B cell (primary cell): ENCODE data around the gene EFL1. TPM values are rescaled to one million over a fixed set of nuclear protein-coding genes. Genes with fewer than 3 reads are reported as not detected.

Experiments used
- ATAC-seq: fragments of 200-7000 bp; cut with Tn5 transposase; one replicate; pipeline ENCODE4 v1.10.0; 2021; ENCODE audit warnings: low read depth, mild to moderate bottlenecking, moderate number of reproducible peaks, moderate library complexity
- CTCF ChIA-PET: fragments of 350-600 bp; sonication (Branson Sonifier 250); formaldehyde crosslinking; loops from one replicate; lab custom pipeline; 2021; ENCODE audit warnings: antibody characterized with exemption, inconsistent platforms; lab: Charles Lee
- POLR2A ChIA-PET: fragments of 350-600 bp; sonication (Branson Sonifier 250); formaldehyde crosslinking; loops from one replicate; lab custom pipeline; 2021; ENCODE audit warnings: antibody characterized with exemption; lab: Charles Lee
- DNase-seq: peaks from one replicate; pipeline ENCODE4 v3.0.0; 2013
- H2AFZ ChIP-seq: 2 replicates; pipeline ENCODE4 v1.6.1; 2012; ENCODE audit warnings: mild to moderate bottlenecking, low read depth, low read length; ENCODE audit not compliant: insufficient read depth, poor library complexity, severe bottlenecking
- H3K27ac ChIP-seq, 2 donors: 1 replicate in 1 of 2; 2 replicates in 1 of 2; pipeline ENCODE4 v1.5.1; 2012 to 2013; ENCODE audit warnings: low read length in 2 of 2, mild to moderate bottlenecking in 2 of 2, moderate library complexity in 1 of 2
- H3K27me3 ChIP-seq, 4 experiments: fragments of 200-600 bp in 1 of 4; sonication (generic) in 1 of 4; replicated peaks in 1 of 4; 1 replicate in 2 of 4; 2 replicates in 2 of 4; pipeline versions ENCODE4 v1.6.1 to v1.7.0; 2013 to 2016; ENCODE audit warnings: low read length in 3 of 4, mild to moderate bottlenecking in 2 of 4, mixed read lengths in 1 of 4, moderate library complexity in 1 of 4; ENCODE audit not compliant: insufficient read depth in 4 of 4, control insufficient read depth in 3 of 4; ENCODE audit errors: control extremely low read depth in 1 of 4
- H3K36me3 ChIP-seq, 2 experiments: replicated peaks in 1 of 2; 1 replicate in 1 of 2; 2 replicates in 1 of 2; pipeline versions ENCODE4 v1.6.1 to v1.7.1; 2013; ENCODE audit warnings: low read length in 1 of 2; ENCODE audit not compliant: insufficient read depth in 2 of 2, control insufficient read depth in 1 of 2; ENCODE audit errors: control extremely low read depth in 1 of 2, extremely low read depth in 1 of 2
- H3K4me1 ChIP-seq, 2 donors: fragments of 200-600 bp in 1 of 2; sonication (generic) in 1 of 2; 1 replicate in 1 of 2; 2 replicates in 1 of 2; pipeline versions ENCODE4 v1.5.1 to v1.6.1; 2013 to 2017; ENCODE audit warnings: low read length in 2 of 2; ENCODE audit not compliant: control insufficient read depth in 2 of 2, insufficient read depth in 2 of 2
- H3K4me2 ChIP-seq: replicated peaks from 2 replicates; pipeline ENCODE3; 2012; ENCODE audit warnings: mild to moderate bottlenecking, low read depth, low read length; ENCODE audit not compliant: poor library complexity, severe bottlenecking
- H3K4me3 ChIP-seq, 5 experiments: fragments of 200-600 bp in 1 of 5; sonication (generic) in 1 of 5; 1 replicate in 3 of 5; 2 replicates in 2 of 5; pipeline versions ENCODE4 v1.5.1 to v1.7.0; 2011 to 2016; ENCODE audit warnings: low read length in 4 of 5, mild to moderate bottlenecking in 4 of 5, low read depth in 2 of 5, control low read depth in 1 of 5, moderate library complexity in 1 of 5; ENCODE audit not compliant: insufficient read depth in 1 of 5; ENCODE audit errors: control extremely low read depth in 1 of 5, extremely low read depth in 1 of 5
- H3K79me2 ChIP-seq: fragments of 200-600 bp; sonication (generic); one replicate; pipeline ENCODE4 v1.6.0; 2016; ENCODE audit warnings: low read length; ENCODE audit not compliant: control insufficient read depth, insufficient read depth
- H3K9ac ChIP-seq: fragments of 200-600 bp; sonication (generic); 2 replicates; pipeline ENCODE4 v1.6.1; 2017; ENCODE audit warnings: mild to moderate bottlenecking, low read length, moderate library complexity
- H3K9me3 ChIP-seq, 3 donors: one replicate each; pipeline versions ENCODE4 v1.6.1 to v1.7.1; 2013; ENCODE audit warnings: low read length in 2 of 3; ENCODE audit not compliant: control insufficient read depth in 2 of 3, insufficient read depth in 1 of 3; ENCODE audit errors: control extremely low read depth in 1 of 3
- H4K20me1 ChIP-seq: 2 replicates; pipeline ENCODE4 v1.6.0; 2012; ENCODE audit warnings: mild to moderate bottlenecking, low read length; ENCODE audit not compliant: insufficient read depth, control insufficient read depth, poor library complexity, severe bottlenecking
- H3K27ac Mint-ChIP-seq: one replicate; pipeline ENCODE4 v1.8.0; 2021; ENCODE audit warnings: mixed read lengths
- H3K27me3 Mint-ChIP-seq: one replicate; pipeline ENCODE4 v1.8.0; 2021; ENCODE audit warnings: mixed read lengths
- H3K4me1 Mint-ChIP-seq: one replicate; pipeline ENCODE4 v1.8.0; 2021; ENCODE audit warnings: mixed read lengths
- H3K4me3 Mint-ChIP-seq: one replicate; pipeline ENCODE4 v1.8.0; 2021; ENCODE audit warnings: mixed read lengths
- H3K9me3 Mint-ChIP-seq: one replicate; pipeline ENCODE4 v1.8.0; 2022; ENCODE audit warnings: mixed read lengths; ENCODE audit not compliant: insufficient read depth
- EZH2 ChIP-seq: IDR thresholded peaks from 2 replicates; pipeline ENCODE4 v1.6.1; 2012; ENCODE audit warnings: borderline replicate concordance, low read depth, mild to moderate bottlenecking, moderate library complexity, low read length; ENCODE audit not compliant: insufficient read depth, poor library complexity, severe bottlenecking
- WGBS: methylation state at CpG from one replicate; pipeline ENCODE4 v1.1.5; 2013; ENCODE audit warnings: missing lambda C conversion rate; ENCODE audit not compliant: insufficient coverage; 5-methylcytosine and 5-hydroxymethylcytosine counted together
- intact Hi-C: fragments of 100-400 bp; cut with micrococcal nuclease; formaldehyde crosslinking; loops from one replicate; pipeline ENCODE4 v1.10.0; 2022
- polyA plus RNA-seq: library from polyadenylated mRNA; depleted of rRNA; stranded (reverse); fragments of >200 nt; gene quantifications from 2 replicates; pipeline ENCODE4 v1.2.3, GENCODE V29; 2012
- total RNA-seq, 2 donors: library from RNA; stranded (reverse); fragments of 120-200 nt in 1 of 2; gene quantifications; 1 replicate in 1 of 2; 2 replicates in 1 of 2; pipeline versions ENCODE4 v1.2.3 to v1.2.4, GENCODE V29; 2013 to 2022
- TF ChIP-seq, protein P1 (sequence below): fragments of 200-600 bp; IDR thresholded peaks from one replicate; pipeline ENCODE4 v1.8.0; 2022; ENCODE audit warnings: antibody characterized with exemption, mild to moderate bottlenecking

Gene EFL1
- total and polyA plus RNA-seq, 2 donors (not counting 1 experiment from before 2014, with no cell fraction given) = 8.2 to 25.8 TPM

DNA sequence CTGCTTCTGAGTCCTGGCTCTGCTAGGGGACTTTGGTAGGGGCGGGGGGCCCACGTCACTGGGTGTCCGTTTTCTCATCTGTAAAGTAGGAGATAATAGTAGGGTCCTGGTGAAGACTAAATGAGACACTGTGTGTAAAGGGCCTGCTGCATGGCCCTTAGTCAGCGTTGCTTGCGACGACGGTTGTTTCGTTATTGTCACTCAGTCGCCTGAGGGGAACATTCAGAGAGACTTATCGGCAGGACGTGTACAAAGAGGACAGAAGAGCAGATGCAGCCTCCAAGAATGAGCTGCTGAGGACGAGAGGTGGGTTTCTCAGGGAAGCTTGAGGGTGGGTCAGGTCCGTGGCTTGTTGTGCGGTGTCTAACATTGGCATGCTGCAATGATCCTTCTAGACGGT, 163.9 kb downstream of the EFL1 start:
- Histone ChIP-seq H3K9me3 (peaks cover 0 to 3% (median 0%) of the 10 kb centered on the region in 3 donors), H3K36me3 (no peaks in the 10 kb centered on the region), H3K4me1 (no peaks in the 10 kb centered on the region), H2AFZ (no peak overlapping the region), H3K9ac (no peak overlapping the region), H3K4me3 (no peak overlapping the region), H3K27me3 (no peaks in the 10 kb centered on the region), H3K4me2 (no peak overlapping the region), H3K79me2 (no peaks in the 10 kb centered on the region), H3K27ac (no peak overlapping the region), H4K20me1 (no peaks in the 10 kb centered on the region)
- WGBS = 93% methylated on average over 15 of the region's 15 CpGs
- no peak overlapping the region for H3K27ac Mint-ChIP-seq
- intact Hi-C loops = no loop called here
- H3K27me3 Mint-ChIP-seq = peaks cover 13% of the 10 kb centered on the region
- CTCF ChIA-PET = no interaction called here
- no peak for TF ChIP-seq EZH2
- TF ChIP-seq, protein P1, sequence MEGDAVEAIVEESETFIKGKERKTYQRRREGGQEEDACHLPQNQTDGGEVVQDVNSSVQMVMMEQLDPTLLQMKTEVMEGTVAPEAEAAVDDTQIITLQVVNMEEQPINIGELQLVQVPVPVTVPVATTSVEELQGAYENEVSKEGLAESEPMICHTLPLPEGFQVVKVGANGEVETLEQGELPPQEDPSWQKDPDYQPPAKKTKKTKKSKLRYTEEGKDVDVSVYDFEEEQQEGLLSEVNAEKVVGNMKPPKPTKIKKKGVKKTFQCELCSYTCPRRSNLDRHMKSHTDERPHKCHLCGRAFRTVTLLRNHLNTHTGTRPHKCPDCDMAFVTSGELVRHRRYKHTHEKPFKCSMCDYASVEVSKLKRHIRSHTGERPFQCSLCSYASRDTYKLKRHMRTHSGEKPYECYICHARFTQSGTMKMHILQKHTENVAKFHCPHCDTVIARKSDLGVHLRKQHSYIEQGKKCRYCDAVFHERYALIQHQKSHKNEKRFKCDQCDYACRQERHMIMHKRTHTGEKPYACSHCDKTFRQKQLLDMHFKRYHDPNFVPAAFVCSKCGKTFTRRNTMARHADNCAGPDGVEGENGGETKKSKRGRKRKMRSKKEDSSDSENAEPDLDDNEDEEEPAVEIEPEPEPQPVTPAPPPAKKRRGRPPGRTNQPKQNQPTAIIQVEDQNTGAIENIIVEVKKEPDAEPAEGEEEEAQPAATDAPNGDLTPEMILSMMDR = no peak
- H3K4me1 Mint-ChIP-seq = no peaks in the 10 kb centered on the region
- DNase-seq (no peak), ATAC-seq (no peak)
- H3K4me3 Mint-ChIP-seq = no peak overlapping the region
- POLR2A ChIA-PET = no interaction called here
- peaks cover 5% of the 10 kb centered on the region for H3K9me3 Mint-ChIP-seq

DNA sequence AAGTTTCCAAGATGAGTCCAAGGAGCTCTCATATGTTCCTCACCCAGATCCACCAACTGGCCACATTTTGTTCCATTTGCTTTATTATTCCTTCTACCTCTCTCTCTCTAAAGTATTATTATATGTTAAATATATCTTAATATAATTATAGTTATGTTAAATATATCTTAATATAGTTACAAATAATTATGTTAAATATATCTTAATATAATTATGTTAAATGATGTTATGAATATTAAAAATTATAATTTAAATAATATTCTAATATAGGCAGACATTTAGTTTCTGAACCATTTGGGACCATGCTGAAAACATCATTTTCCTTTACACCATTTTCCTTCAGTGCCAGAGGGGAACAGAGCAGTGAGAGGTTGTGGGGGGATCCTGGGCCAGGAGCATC, 166.7 kb downstream of the EFL1 start:
- H3K4me3 ChIP-seq = no peak overlapping the region
- H2AFZ ChIP-seq = no peak overlapping the region
- no peaks in the 10 kb centered on the region for H3K79me2 ChIP-seq
- no peak overlapping the region for H3K27ac Mint-ChIP-seq
- H3K9me3 ChIP-seq = peaks cover 0 to 3% (median 0%) of the 10 kb centered on the region in 3 donors
- ChIA-PET CTCF (interaction anchor here (1.4 kb wide), 1 partner anchor 13 kb away, joined by 3 read pairs; no protein-coding TSS in a partner anchor), POLR2A (no interaction called here)
- no peaks in the 10 kb centered on the region for H3K36me3 ChIP-seq
- H3K4me3 Mint-ChIP-seq = no peak overlapping the region
- peaks cover 13% of the 10 kb centered on the region for H3K27me3 Mint-ChIP-seq
- intact Hi-C loops = no loop called here
- H3K9me3 Mint-ChIP-seq = peaks cover 5% of the 10 kb centered on the region
- no peaks in the 10 kb centered on the region for H4K20me1 ChIP-seq
- H3K4me1 Mint-ChIP-seq = no peaks in the 10 kb centered on the region
- no peak overlapping the region for H3K27ac ChIP-seq
- no peak for ATAC-seq
- no peaks in the 10 kb centered on the region for H3K27me3 ChIP-seq
- no peak overlapping the region for H3K9ac ChIP-seq
- no peak for TF ChIP-seq EZH2
- TF ChIP-seq, protein P1 = no peak
- DNase-seq = no peak
- no peaks in the 10 kb centered on the region for H3K4me1 ChIP-seq
- H3K4me2 ChIP-seq = no peak overlapping the region
